B cell (primary cell): Measurements from ENCODE around the gene AMBRA1.

Source experiments
- CTCF ChIP-seq: fragments of 200-600 bp; IDR thresholded peaks from one replicate; pipeline ENCODE4 v1.8.0; 2022; ENCODE audit warnings: antibody characterized with exemption, mild to moderate bottlenecking
- EZH2 ChIP-seq: IDR thresholded peaks from 2 replicates; pipeline ENCODE4 v1.6.1; 2012; ENCODE audit warnings: borderline replicate concordance, low read depth, mild to moderate bottlenecking, moderate library complexity, low read length; ENCODE audit not compliant: insufficient read depth, poor library complexity, severe bottlenecking

GRCh38 chr11:46498968-46499367 is 94.9 kb downstream of the AMBRA1 start:
- TF ChIP-seq CTCF: no peak
- TF ChIP-seq EZH2: no peak
